GM12878 (cell line): ENCODE results near the gene RGS6. TPM values are rescaled to one million over a fixed set of nuclear protein-coding genes. Genes with fewer than 3 reads are reported as not detected.

ENCODE experiments used
- ATAC-seq: fragments of 200-7000 bp; cut with Tn5 transposase; 3 replicates; pipeline ENCODE4 v1.9.1; 2020; ENCODE audit warnings: mild to moderate bottlenecking, moderate library complexity
- BruUV-seq: library from RNA; stranded (reverse); fragments of 400-500 nt; replicated peaks from 2 replicates; lab custom pipeline; 2021; lab: Mats Ljungman, UMichigan
- CTCF ChIA-PET: fragments of 300-600 bp; sonication (Branson Sonifier 250); formaldehyde crosslinking; extraction: SDS; loops from one replicate; lab custom pipeline; 2021; ENCODE audit warnings: inconsistent platforms; lab: Yijun Ruan, JAX
- POLR2A ChIA-PET: fragments of 350-600 bp; formaldehyde crosslinking; extraction: SDS; loops from one replicate; lab custom pipeline; 2021; ENCODE audit warnings: inconsistent platforms; lab: Charles Lee
- RAD21 ChIA-PET: fragments of 300-600 bp; sonication (Branson Sonifier 250); formaldehyde crosslinking; loops from one replicate; lab custom pipeline; 2023; ENCODE audit warnings: antibody characterized with exemption; ENCODE audit not compliant: unreplicated experiment; lab: Charles Lee
- SMC1A ChIA-PET: fragments of 300-600 bp; sonication (Branson Sonifier 250); formaldehyde crosslinking; loops from one replicate; lab custom pipeline; 2023; ENCODE audit not compliant: unreplicated experiment, uncharacterized antibody; lab: Charles Lee
- DNase-seq: peaks from one replicate; pipeline ENCODE4 v3.0.0-alpha.2; 2011; ENCODE audit warnings: low read depth, low spot score
- FAIRE-seq: peaks from 3 replicates; lab custom pipeline; 2011; peaks lifted over from hg19 to GRCh38; lab: Jason Lieb, UNC
- H2AFZ ChIP-seq: 2 replicates; pipeline ENCODE4 v1.6.0; 2011; ENCODE audit warnings: low read depth, low read length, control low read depth; ENCODE audit not compliant: control insufficient read depth
- H3K27ac ChIP-seq: 2 replicates; pipeline ENCODE4 v1.5.1; 2011; ENCODE audit warnings: control low read depth; ENCODE audit not compliant: control insufficient read depth, insufficient read depth
- H3K27me3 ChIP-seq, 2 experiments: replicated peaks in 1 of 2; 2 replicates each; pipeline versions ENCODE4 v1.6.0 to v1.6.1; 2011; ENCODE audit warnings: low read length in 1 of 2; ENCODE audit not compliant: control insufficient read depth in 2 of 2, insufficient read depth in 2 of 2
- H3K36me3 ChIP-seq, 2 experiments: 2 replicates each; pipeline ENCODE4 v1.5.1; 2011; ENCODE audit warnings: low read length in 1 of 2; ENCODE audit not compliant: control insufficient read depth in 2 of 2, insufficient read depth in 2 of 2
- H3K4me1 ChIP-seq: 2 replicates; pipeline ENCODE4 v1.6.1; 2011; ENCODE audit warnings: mild to moderate bottlenecking, low read length, moderate library complexity, mixed read lengths; ENCODE audit not compliant: control insufficient read depth, insufficient read depth
- H3K4me2 ChIP-seq: 2 replicates; pipeline ENCODE4 v1.6.0; 2011; ENCODE audit warnings: control low read depth; ENCODE audit not compliant: control insufficient read depth, insufficient read depth
- H3K4me3 ChIP-seq: fragments of 200-600 bp; sonication (generic); 2 replicates; pipeline ENCODE4 v1.5.1; 2016
- H3K79me2 ChIP-seq: 2 replicates; pipeline ENCODE4 v1.6.0; 2011; ENCODE audit warnings: low read length; ENCODE audit not compliant: control insufficient read depth, insufficient read depth
- H3K9ac ChIP-seq: 2 replicates; pipeline ENCODE4 v1.8.0; 2011; ENCODE audit warnings: low read length, control low read depth, mixed read lengths; ENCODE audit not compliant: control insufficient read depth, insufficient read depth
- H3K9me3 ChIP-seq: replicated peaks from 3 replicates; pipeline ENCODE4 v1.5.1; 2011; ENCODE audit warnings: mild to moderate bottlenecking, low read length; ENCODE audit not compliant: control insufficient read depth, insufficient read depth
- H4K20me1 ChIP-seq: 2 replicates; pipeline ENCODE4 v1.6.0; 2011; ENCODE audit not compliant: control insufficient read depth, insufficient read depth
- BHLHE40 ChIP-seq, 2 experiments: fragments of 450-650 bp in 1 of 2; IDR thresholded peaks; 2 replicates each; pipeline ENCODE4 v1.6.1; 2011 to 2017; ENCODE audit warnings: low read depth in 2 of 2, borderline replicate concordance in 1 of 2, improper control_type of control experiment in 1 of 2, low read length in 1 of 2, mild to moderate bottlenecking in 1 of 2
- NFXL1 ChIP-seq: fragments of 450-650 bp; IDR thresholded peaks from 2 replicates; pipeline ENCODE4 v1.6.1; 2017; ENCODE audit warnings: antibody characterized with exemption, mild to moderate bottlenecking, borderline replicate concordance
- NFYB ChIP-seq: IDR thresholded peaks from 2 replicates; pipeline ENCODE4 v1.6.1; 2011; ENCODE audit warnings: low read depth, mild to moderate bottlenecking, low read length, improper control_type of control experiment, moderate library complexity; ENCODE audit not compliant: insufficient read depth
- RCOR1 ChIP-seq: conservative IDR thresholded peaks from 2 replicates; pipeline ENCODE4 v1.6.1; 2012; ENCODE audit warnings: low read depth, low read length, improper control_type of control experiment
- TCF12 ChIP-seq: IDR thresholded peaks from 2 replicates; pipeline ENCODE4 v1.6.1; 2011; ENCODE audit warnings: low read depth, mild to moderate bottlenecking, low read length
- WGBS: methylation state at CpG from one replicate; pipeline ENCODE4 v1.1.6; 2016; ENCODE audit warnings: low lambda C conversion rate; ENCODE audit not compliant: insufficient replicate concordance, insufficient coverage; ENCODE audit errors: missing lambda C conversion rate; 5-methylcytosine and 5-hydroxymethylcytosine counted together
- in situ Hi-C: fragments of 300-500 bp; cut with MboI; formaldehyde crosslinking; loops from 9 replicates; pipeline ENCODE4 v1.14.3; 2018; ENCODE audit warnings: mixed read lengths
- intact Hi-C: fragments of 100-400 bp; cut with micrococcal nuclease; formaldehyde crosslinking; loops from one replicate; pipeline ENCODE4 v1.14.2; 2022; ENCODE audit not compliant: unreplicated experiment
- polyA plus RNA-seq, 11 experiments: library from polyadenylated mRNA; depleted of rRNA in 4 of 11; unstranded in 6 of 11; stranded (reverse) in 5 of 11; fragments of >200 nt; fragmentation: Nextera tagmentation in 4 of 11; fragmentation: Illumina TruSeq in 1 of 11; extraction: Ambion mirVana in 4 of 11; extraction: Trizol in 1 of 11; gene quantifications; 1 replicate in 1 of 11; 2 replicates in 10 of 11; pipeline versions ENCODE4 v1.2.1 to v1.2.3, GENCODE V29; 2011 to 2016; ENCODE audit warnings: inconsistent platforms in 2 of 11, missing spikeins in 2 of 11, low read depth in 1 of 11
- total RNA-seq, 4 experiments: library from RNA; depleted of rRNA in 3 of 4; stranded (reverse); fragments of >200 nt in 3 of 4; fragmentation: Illumina TruSeq in 1 of 4; extraction: Trizol in 1 of 4; gene quantifications; 2 replicates each; pipeline versions ENCODE4 v1.2.1 to v1.2.3, GENCODE V29; 2013 to 2021
- TF ChIP-seq, protein P1 (sequence below): fragments of 450-650 bp; IDR thresholded peaks from 2 replicates; pipeline ENCODE4 v1.6.1; 2016; ENCODE audit warnings: mild to moderate bottlenecking, moderate library complexity, borderline replicate concordance
- TF ChIP-seq, protein P2 (sequence below): IDR thresholded peaks from 2 replicates; pipeline ENCODE4 v1.6.1; 2012; ENCODE audit warnings: low read depth, low read length, improper control_type of control experiment

RGS6 gene
- total and polyA plus RNA-seq, 10 of the 15 experiments (the other 5 are each of a cell fraction or from before 2014, with no cell fraction given), result 3.9 to 18.1 (median 12.4) TPM

DNA sequence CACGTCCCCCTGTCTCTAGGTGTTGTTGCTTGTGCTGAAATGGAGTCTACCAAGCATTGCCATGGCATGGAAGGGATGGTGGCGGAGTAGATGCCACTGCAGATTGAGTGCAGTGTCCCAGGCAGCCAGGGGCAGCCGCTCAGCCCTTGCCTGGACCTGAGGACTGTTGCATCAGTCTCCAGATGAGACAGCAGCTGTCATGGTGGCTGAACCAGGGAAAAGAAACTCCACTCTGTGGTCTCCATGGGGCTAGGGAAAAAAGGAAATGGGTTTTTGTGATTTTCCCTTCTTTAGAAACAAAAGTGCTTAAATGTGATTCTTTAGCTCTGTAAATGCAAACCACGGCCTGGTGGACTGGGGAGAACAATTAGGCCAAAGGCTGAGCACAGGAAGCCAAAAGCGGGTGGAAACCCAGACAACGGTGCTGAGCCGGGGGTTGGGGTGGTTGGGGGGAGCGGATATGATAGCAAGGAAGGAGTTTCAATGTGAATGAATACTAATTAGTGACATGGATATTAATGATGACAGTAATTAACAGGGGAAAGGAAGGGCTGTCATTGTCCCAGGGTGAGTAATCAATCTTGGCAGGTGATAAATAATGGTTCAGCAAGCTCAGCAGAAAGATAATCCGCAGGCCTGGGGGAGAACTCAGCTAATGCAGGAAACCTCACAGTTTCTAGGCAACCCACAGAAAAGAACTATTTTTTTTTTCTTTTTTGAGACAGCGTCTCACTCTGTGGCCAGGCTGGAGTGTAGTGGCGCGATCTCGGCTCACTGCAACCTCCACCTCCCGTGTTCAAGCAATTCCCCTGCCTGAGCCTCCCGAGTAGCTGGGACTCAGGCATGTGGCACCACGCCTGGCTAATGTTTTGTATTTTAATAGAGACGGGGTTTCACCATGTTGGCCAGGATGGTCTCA is 519.1 kb downstream of the RGS6 start (continued):
- TF ChIP-seq BHLHE40 (IDR thresholded peaks at IDR 0.05; ENCODE audit: borderline replicate concordance in 1 of 2, low read depth in 2 of 2, low read length in 1 of 2), result peak in 1 of 2 experiments; percentile 78; a peak in 2 of 4 replicates
- TF ChIP-seq TCF12, result peak; percentile 79; the same call in 1 of the 2 replicates
- TF ChIP-seq NFXL1, result no peak
- no peak for TF ChIP-seq NFYB
- TF ChIP-seq, protein P1, sequence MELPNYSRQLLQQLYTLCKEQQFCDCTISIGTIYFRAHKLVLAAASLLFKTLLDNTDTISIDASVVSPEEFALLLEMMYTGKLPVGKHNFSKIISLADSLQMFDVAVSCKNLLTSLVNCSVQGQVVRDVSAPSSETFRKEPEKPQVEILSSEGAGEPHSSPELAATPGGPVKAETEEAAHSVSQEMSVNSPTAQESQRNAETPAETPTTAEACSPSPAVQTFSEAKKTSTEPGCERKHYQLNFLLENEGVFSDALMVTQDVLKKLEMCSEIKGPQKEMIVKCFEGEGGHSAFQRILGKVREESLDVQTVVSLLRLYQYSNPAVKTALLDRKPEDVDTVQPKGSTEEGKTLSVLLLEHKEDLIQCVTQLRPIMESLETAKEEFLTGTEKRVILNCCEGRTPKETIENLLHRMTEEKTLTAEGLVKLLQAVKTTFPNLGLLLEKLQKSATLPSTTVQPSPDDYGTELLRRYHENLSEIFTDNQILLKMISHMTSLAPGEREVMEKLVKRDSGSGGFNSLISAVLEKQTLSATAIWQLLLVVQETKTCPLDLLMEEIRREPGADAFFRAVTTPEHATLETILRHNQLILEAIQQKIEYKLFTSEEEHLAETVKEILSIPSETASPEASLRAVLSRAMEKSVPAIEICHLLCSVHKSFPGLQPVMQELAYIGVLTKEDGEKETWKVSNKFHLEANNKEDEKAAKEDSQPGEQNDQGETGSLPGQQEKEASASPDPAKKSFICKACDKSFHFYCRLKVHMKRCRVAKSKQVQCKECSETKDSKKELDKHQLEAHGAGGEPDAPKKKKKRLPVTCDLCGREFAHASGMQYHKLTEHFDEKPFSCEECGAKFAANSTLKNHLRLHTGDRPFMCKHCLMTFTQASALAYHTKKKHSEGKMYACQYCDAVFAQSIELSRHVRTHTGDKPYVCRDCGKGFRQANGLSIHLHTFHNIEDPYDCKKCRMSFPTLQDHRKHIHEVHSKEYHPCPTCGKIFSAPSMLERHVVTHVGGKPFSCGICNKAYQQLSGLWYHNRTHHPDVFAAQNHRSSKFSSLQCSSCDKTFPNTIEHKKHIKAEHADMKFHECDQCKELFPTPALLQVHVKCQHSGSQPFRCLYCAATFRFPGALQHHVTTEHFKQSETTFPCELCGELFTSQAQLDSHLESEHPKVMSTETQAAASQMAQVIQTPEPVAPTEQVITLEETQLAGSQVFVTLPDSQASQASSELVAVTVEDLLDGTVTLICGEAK, result no peak; the same call in 1 of the 2 replicates

DNA sequence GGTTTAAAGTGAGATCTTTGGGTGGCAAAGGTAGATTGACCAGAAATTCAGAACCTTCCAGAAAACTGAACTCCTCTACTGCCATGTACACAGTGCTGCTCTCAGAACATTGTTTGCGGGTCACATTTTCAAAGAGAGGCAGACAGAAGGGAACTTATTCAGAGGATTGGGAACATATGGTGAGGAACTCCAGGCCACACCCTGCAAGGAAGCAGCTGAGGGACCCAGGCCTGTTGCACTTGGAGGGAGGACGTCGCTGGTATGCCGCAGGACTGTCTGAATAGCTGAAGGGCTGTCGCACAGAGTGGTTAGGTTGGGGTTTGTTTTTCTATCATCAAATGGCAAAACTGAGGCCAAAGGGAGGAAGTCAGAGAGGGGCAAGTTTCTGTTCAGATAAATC is 520.5 kb downstream of the RGS6 start:
- Histone ChIP-seq H3K27ac (peak overlapping the region; percentile 63; the same call in 1 of the 2 replicates), H3K27me3 (no peaks in the 10 kb centered on the region), H4K20me1 (no peaks in the 10 kb centered on the region), H3K36me3 (no peaks in the 10 kb centered on the region), H3K9me3 (no peaks in the 10 kb centered on the region), H3K4me3 (no peak overlapping the region), H3K4me2 (no peak overlapping the region), H3K4me1 (peaks cover 27% of the 10 kb centered on the region), H3K79me2 (no peaks in the 10 kb centered on the region), H2AFZ (no peak overlapping the region), H3K9ac (no peak overlapping the region; the same call in 1 of the 2 replicates)
- in situ Hi-C loops, result no loop called here
- no TSS peak for BruUV-seq
- ChIA-PET SMC1A (interaction anchor here (1.2 to 1.3 kb wide), 2 partner anchors 9 to 10 kb away, joined by 4 read pairs; no protein-coding TSS in a partner anchor), RAD21 (no interaction called here), POLR2A (interaction anchor here (2.3 kb wide), 1 partner anchor 24 kb away, joined by 11 read pairs; no protein-coding TSS in a partner anchor), CTCF (no interaction called here)
- WGBS, result 95% methylated on average over 5 of the region's 5 CpGs
- TF ChIP-seq RCOR1, result no peak
- TF ChIP-seq, protein P2, sequence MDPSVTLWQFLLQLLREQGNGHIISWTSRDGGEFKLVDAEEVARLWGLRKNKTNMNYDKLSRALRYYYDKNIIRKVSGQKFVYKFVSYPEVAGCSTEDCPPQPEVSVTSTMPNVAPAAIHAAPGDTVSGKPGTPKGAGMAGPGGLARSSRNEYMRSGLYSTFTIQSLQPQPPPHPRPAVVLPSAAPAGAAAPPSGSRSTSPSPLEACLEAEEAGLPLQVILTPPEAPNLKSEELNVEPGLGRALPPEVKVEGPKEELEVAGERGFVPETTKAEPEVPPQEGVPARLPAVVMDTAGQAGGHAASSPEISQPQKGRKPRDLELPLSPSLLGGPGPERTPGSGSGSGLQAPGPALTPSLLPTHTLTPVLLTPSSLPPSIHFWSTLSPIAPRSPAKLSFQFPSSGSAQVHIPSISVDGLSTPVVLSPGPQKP, result no peak
- ATAC-seq (no peak), DNase-seq (no peak), FAIRE-seq (no peak)
- intact Hi-C loops, result no loop called here
